HEK293 (cell line): ENCODE data around the gene URAD.

Experiments
- CTCF ChIA-PET: fragments of 350-600 bp; formaldehyde crosslinking; extraction: SDS; loops from one replicate; lab custom pipeline; 2021; ENCODE audit warnings: antibody characterized with exemption; lab: Yijun Ruan, JAX
- POLR2A ChIA-PET: fragments of 300-600 bp; formaldehyde crosslinking; extraction: SDS; loops from one replicate; lab custom pipeline; 2020; ENCODE audit warnings: antibody characterized with exemption, inconsistent platforms; lab: Yijun Ruan, JAX
- H3K27ac ChIP-seq: fragments of 200-500 bp; sonication (Bioruptor generic); 2 replicates; pipeline ENCODE4 v1.5.1; 2014; ENCODE audit warnings: low read depth, low read length, control low read depth, inconsistent platforms; ENCODE audit errors: extremely low read depth
- H3K36me3 ChIP-seq, 2 experiments: fragments of 200-500 bp in 1 of 2; sonication (Bioruptor generic) in 1 of 2; 1 replicate in 1 of 2; 2 replicates in 1 of 2; pipeline ENCODE4 v1.5.1; 2014 to 2017; ENCODE audit warnings: inconsistent platforms in 2 of 2, low read length in 2 of 2; ENCODE audit not compliant: control insufficient read depth in 2 of 2, insufficient read depth in 1 of 2
- H3K4me1 ChIP-seq: fragments of 200-500 bp; sonication (Bioruptor generic); 2 replicates; pipeline ENCODE4 v1.5.1; 2014; ENCODE audit warnings: mild to moderate bottlenecking, low read length, inconsistent platforms; ENCODE audit not compliant: control insufficient read depth, insufficient read depth
- H3K4me3 ChIP-seq: 2 replicates; pipeline ENCODE4 v1.5.1; 2011; ENCODE audit warnings: low read depth, mild to moderate bottlenecking, control low read depth, low read length, moderate library complexity
- H3K9me3 ChIP-seq: fragments of 200-500 bp; sonication (Bioruptor generic); 2 replicates; pipeline ENCODE4 v1.5.1; 2014; ENCODE audit warnings: low read depth, low read length, inconsistent platforms; ENCODE audit not compliant: control insufficient read depth, insufficient read depth
- AEBP2 ChIP-seq: fragments of 450-650 bp; formaldehyde crosslinking; IDR thresholded peaks from 2 replicates; pipeline ENCODE4 v1.5.1; 2016; ENCODE audit warnings: missing biosample characterization, missing genetic modification characterization, borderline replicate concordance
- GLIS2 ChIP-seq: fragments of 450-650 bp; formaldehyde crosslinking; IDR thresholded peaks from 2 replicates; pipeline ENCODE4 v1.5.1; 2016; ENCODE audit warnings: missing biosample characterization, missing genetic modification characterization
- SP3 ChIP-seq: fragments of 450-650 bp; formaldehyde crosslinking; IDR thresholded peaks from 2 replicates; pipeline ENCODE4 v1.5.1; 2016; ENCODE audit warnings: missing biosample characterization, missing genetic modification characterization
- WT1 ChIP-seq: fragments of 450-650 bp; formaldehyde crosslinking; IDR thresholded peaks from 2 replicates; pipeline ENCODE4 v1.5.1; 2016; ENCODE audit warnings: missing biosample characterization, missing genetic modification characterization
- ZBTB26 ChIP-seq: fragments of 450-650 bp; formaldehyde crosslinking; optimal IDR thresholded peaks from 2 replicates; pipeline ENCODE3; 2016; ENCODE audit warnings: missing biosample characterization, mild to moderate bottlenecking, missing genetic modification characterization
- ZNF138 ChIP-seq: fragments of 450-650 bp; formaldehyde crosslinking; IDR thresholded peaks from 2 replicates; pipeline ENCODE4 v1.5.1; 2016; ENCODE audit warnings: missing biosample characterization, missing genetic modification characterization, borderline replicate concordance
- ZNF184 ChIP-seq: fragments of 450-650 bp; IDR thresholded peaks from 2 replicates; pipeline ENCODE4 v1.5.1; 2018; ENCODE audit warnings: missing biosample characterization, mild to moderate bottlenecking, missing genetic modification characterization
- ZNF19 ChIP-seq: fragments of 450-650 bp; formaldehyde crosslinking; IDR thresholded peaks from 2 replicates; pipeline ENCODE4; 2016; ENCODE audit warnings: missing biosample characterization, missing genetic modification characterization, low read depth
- ZNF202 ChIP-seq: fragments of 450-650 bp; formaldehyde crosslinking; IDR thresholded peaks from 2 replicates; pipeline ENCODE4 v1.5.1; 2016; ENCODE audit warnings: missing biosample characterization, missing genetic modification characterization, borderline replicate concordance
- ZNF292 ChIP-seq: fragments of 450-650 bp; formaldehyde crosslinking; IDR thresholded peaks from 2 replicates; pipeline ENCODE4 v1.5.1; 2016; ENCODE audit warnings: low read depth, missing biosample characterization, missing genetic modification characterization, borderline replicate concordance
- ZNF335 ChIP-seq: fragments of 450-650 bp; formaldehyde crosslinking; conservative IDR thresholded peaks from 2 replicates; pipeline ENCODE4 v1.5.1; 2016; ENCODE audit warnings: missing biosample characterization, missing genetic modification characterization
- ZNF350 ChIP-seq: fragments of 450-650 bp; formaldehyde crosslinking; IDR thresholded peaks from 2 replicates; pipeline ENCODE4 v1.5.0; 2017; ENCODE audit warnings: missing biosample characterization, mild to moderate bottlenecking, missing genetic modification characterization
- ZNF530 ChIP-seq: fragments of 450-650 bp; formaldehyde crosslinking; IDR thresholded peaks from 2 replicates; pipeline ENCODE4 v1.5.1; 2016; ENCODE audit warnings: low read depth, missing biosample characterization, missing genetic modification characterization
- ZNF549 ChIP-seq: fragments of 450-650 bp; IDR thresholded peaks from 2 replicates; pipeline ENCODE4 v1.5.1; 2018; ENCODE audit warnings: missing biosample characterization, missing genetic modification characterization, mild to moderate bottlenecking, inconsistent platforms, moderate library complexity
- ZNF626 ChIP-seq: fragments of 450-650 bp; sonication (Bioruptor Pico); formaldehyde crosslinking; IDR thresholded peaks from 2 replicates; pipeline ENCODE4 v1.5.1; 2018; ENCODE audit warnings: missing biosample characterization, missing genetic modification characterization, inconsistent platforms
- ZNF629 ChIP-seq: fragments of 450-650 bp; formaldehyde crosslinking; IDR thresholded peaks from 2 replicates; pipeline ENCODE4 v1.5.1; 2017; ENCODE audit warnings: missing biosample characterization, missing genetic modification characterization
- ZNF654 ChIP-seq: fragments of 450-650 bp; formaldehyde crosslinking; IDR thresholded peaks from 2 replicates; pipeline ENCODE4 v1.5.1; 2016; ENCODE audit warnings: low read depth, missing biosample characterization, missing genetic modification characterization
- ZNF670 ChIP-seq: fragments of 450-650 bp; formaldehyde crosslinking; IDR thresholded peaks from 2 replicates; pipeline ENCODE4 v1.5.1; 2016; ENCODE audit warnings: missing biosample characterization, missing genetic modification characterization, low read depth
- ZNF692 ChIP-seq: fragments of 450-650 bp; formaldehyde crosslinking; IDR thresholded peaks from 2 replicates; pipeline ENCODE4 v1.5.1; 2016; ENCODE audit warnings: missing biosample characterization, missing genetic modification characterization
- ZNF768 ChIP-seq: fragments of 450-650 bp; formaldehyde crosslinking; IDR thresholded peaks from 2 replicates; pipeline ENCODE4 v1.5.1; 2018; ENCODE audit warnings: missing biosample characterization, mild to moderate bottlenecking, missing genetic modification characterization
- ZNF785 ChIP-seq: fragments of 450-650 bp; formaldehyde crosslinking; IDR thresholded peaks from 2 replicates; pipeline ENCODE4 v1.5.1; 2016; ENCODE audit warnings: missing biosample characterization, missing genetic modification characterization
- TF ChIP-seq, protein P1 (sequence below): fragments of 450-650 bp; formaldehyde crosslinking; IDR thresholded peaks from 2 replicates; pipeline ENCODE4 v1.5.1; 2016; ENCODE audit warnings: missing biosample characterization, missing genetic modification characterization

The URAD gene

DNA sequence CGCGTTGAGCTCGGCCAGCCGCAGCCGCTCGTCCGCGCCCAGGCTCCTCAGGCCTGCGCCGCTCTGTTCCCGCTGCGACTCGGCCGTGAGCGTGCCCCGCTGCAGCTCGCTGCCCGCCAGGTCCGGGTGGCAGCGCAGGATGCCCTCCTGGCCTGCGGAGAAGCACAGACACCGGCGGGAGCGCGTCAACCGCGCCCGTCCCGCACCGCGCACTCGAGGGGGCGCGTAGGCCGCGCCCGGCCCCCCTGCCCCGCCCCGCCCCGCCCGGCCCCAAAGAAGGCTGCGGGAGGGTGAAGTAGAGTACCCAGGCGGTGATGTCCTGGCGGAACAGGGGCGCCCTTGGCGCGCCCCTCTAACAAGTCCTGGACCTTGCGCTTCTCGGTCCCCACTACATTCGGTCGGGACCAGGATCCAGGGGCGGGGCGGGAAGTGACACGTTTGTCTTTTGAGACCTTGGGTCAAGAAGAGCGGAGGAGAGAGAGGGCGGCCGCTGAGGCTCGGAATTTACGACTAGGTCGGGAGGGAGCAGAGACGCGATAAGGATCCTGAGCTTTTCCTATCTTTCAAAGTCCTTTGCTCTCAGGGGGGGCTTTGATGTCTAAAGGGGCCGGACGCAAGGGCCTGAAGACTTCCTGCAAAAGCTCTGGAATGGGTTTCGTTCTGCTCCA lies 10.1 kb downstream of the URAD start:
- peak overlapping the region; percentile 46; the same call in 1 of the 2 replicates for H3K27ac ChIP-seq
- TF ChIP-seq ZNF335 (tag by site-specific recombination) (0 out of 2 replicates have a peak, but pooled peaks have one; percentile 14), GLIS2 (tag by site-specific recombination) (no peak), ZBTB26 (tag by site-specific recombination) (peak; percentile 35)
- no peaks in the 10 kb centered on the region for H3K36me3 ChIP-seq
- H3K4me1 ChIP-seq = no peaks in the 10 kb centered on the region
- H3K9me3 ChIP-seq = no peaks in the 10 kb centered on the region
- peak overlapping the region; percentile 26 for H3K4me3 ChIP-seq
- POLR2A ChIA-PET = no interaction called here
- CTCF ChIA-PET = interaction anchor here (0.6 to 1.3 kb wide), 4 partner anchors 18 to 152 kb away, joined by 3 to 4 read pairs (median 3); no protein-coding TSS in a partner anchor

- Histone ChIP-seq H3K9me3 (no peaks in the 10 kb centered on the region), H3K4me1 (no peaks in the 10 kb centered on the region), H3K4me3 (peak overlapping the region; percentile 26; the same call in 1 of the 2 replicates), H3K36me3 (no peaks in the 10 kb centered on the region), H3K27ac (peak overlapping the region; percentile 46; the same call in 1 of the 2 replicates)
- TF ChIP-seq ZNF138 (tag by site-specific recombination) (no peak), ZNF530 (tag by site-specific recombination) (no peak), ZNF292 (tag by site-specific recombination) (no peak), ZNF692 (no peak), ZNF184 (tag by site-specific recombination) (no peak), WT1 (tag by site-specific recombination) (no peak)
- POLR2A ChIA-PET = no interaction called here
- CTCF ChIA-PET = interaction anchor here (0.6 to 1.4 kb wide), 5 partner anchors 24 to 207 kb away, joined by 3 to 4 read pairs (median 3); no protein-coding TSS in a partner anchor
These were observed 10.8 kb downstream of the URAD start for GRCh38 chr13:27977476-27978300.

GRCh38 chr13:27976362-27977091 lies 12.0 kb downstream of the URAD start:
- H3K9me3 ChIP-seq = no peaks in the 10 kb centered on the region
- no peaks in the 10 kb centered on the region for H3K4me1 ChIP-seq
- ChIA-PET CTCF (interaction anchor here (0.7 to 1.4 kb wide), 3 partner anchors 8 to 206 kb away, joined by 3 to 4 read pairs (median 4); no protein-coding TSS in a partner anchor), POLR2A (no interaction called here)
- no peak overlapping the region for H3K4me3 ChIP-seq
- H3K36me3 ChIP-seq = no peaks in the 10 kb centered on the region
- no peak overlapping the region for H3K27ac ChIP-seq
- no peak for TF ChIP-seq ZNF629 (tag by site-specific recombination)
- TF ChIP-seq ZNF202 = no peak
- TF ChIP-seq SP3 (tag by site-specific recombination) = no peak
- TF ChIP-seq ZNF670 (tag by site-specific recombination) = no peak
- TF ChIP-seq ZNF350 (tag by site-specific recombination) = no peak
- TF ChIP-seq ZNF19 (tag by site-specific recombination) = no peak
- no peak for TF ChIP-seq ZNF785 (tag by site-specific recombination)
- no peak for TF ChIP-seq GLIS2 (tag by site-specific recombination)
- TF ChIP-seq ZNF549 (tag by site-specific recombination) = no peak
- TF ChIP-seq ZNF626 (tag by site-specific recombination) = no peak
- TF ChIP-seq AEBP2 (tag by site-specific recombination) = no peak
- no peak for TF ChIP-seq ZNF768 (tag by site-specific recombination)
- TF ChIP-seq, protein P1, sequence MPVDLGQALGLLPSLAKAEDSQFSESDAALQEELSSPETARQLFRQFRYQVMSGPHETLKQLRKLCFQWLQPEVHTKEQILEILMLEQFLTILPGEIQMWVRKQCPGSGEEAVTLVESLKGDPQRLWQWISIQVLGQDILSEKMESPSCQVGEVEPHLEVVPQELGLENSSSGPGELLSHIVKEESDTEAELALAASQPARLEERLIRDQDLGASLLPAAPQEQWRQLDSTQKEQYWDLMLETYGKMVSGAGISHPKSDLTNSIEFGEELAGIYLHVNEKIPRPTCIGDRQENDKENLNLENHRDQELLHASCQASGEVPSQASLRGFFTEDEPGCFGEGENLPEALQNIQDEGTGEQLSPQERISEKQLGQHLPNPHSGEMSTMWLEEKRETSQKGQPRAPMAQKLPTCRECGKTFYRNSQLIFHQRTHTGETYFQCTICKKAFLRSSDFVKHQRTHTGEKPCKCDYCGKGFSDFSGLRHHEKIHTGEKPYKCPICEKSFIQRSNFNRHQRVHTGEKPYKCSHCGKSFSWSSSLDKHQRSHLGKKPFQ (tag by site-specific recombination) = no peak
- TF ChIP-seq ZNF654 = no peak
